SK-N-SH (cell line): Measurements from ENCODE around the gene ZDHHC7.

Experiments
- EP300 ChIP-seq, 2 experiments: IDR thresholded peaks; 2 replicates each; pipeline versions ENCODE4 v1.4.0 to v1.6.1; 2012; ENCODE audit warnings: borderline replicate concordance in 1 of 2, low read depth in 1 of 2, low read length in 1 of 2
- FOXJ3 ChIP-seq: sonication (generic); formaldehyde crosslinking; IDR thresholded peaks from 2 replicates; pipeline ENCODE4 v1.5.1; 2020; ENCODE audit warnings: mild to moderate bottlenecking, missing genetic modification reagents
- JUND ChIP-seq: IDR thresholded peaks from 2 replicates; pipeline ENCODE4 v1.4.0; 2012
- POLR2AphosphoS5 ChIP-seq: IDR thresholded peaks from 2 replicates; pipeline ENCODE4 v1.6.1; 2012; ENCODE audit warnings: low read depth, low read length
- RAD21 ChIP-seq: IDR thresholded peaks from 2 replicates; pipeline ENCODE4 v1.6.1; 2012; ENCODE audit warnings: mild to moderate bottlenecking, low read length
- RFX5 ChIP-seq: IDR thresholded peaks from 2 replicates; pipeline ENCODE4 v1.6.1; 2012; ENCODE audit warnings: mild to moderate bottlenecking, improper control_type of control experiment, low read length
- TAF1 ChIP-seq: IDR thresholded peaks from 2 replicates; pipeline ENCODE4 v1.6.1; 2012; ENCODE audit warnings: low read depth, mild to moderate bottlenecking, low read length, moderate library complexity, borderline replicate concordance
- TCF12 ChIP-seq: IDR thresholded peaks from 2 replicates; pipeline ENCODE4 v1.4.0; 2012
- YY1 ChIP-seq: IDR thresholded peaks from 2 replicates; pipeline ENCODE4 v1.4.0; 2012; ENCODE audit warnings: low read depth, mild to moderate bottlenecking
- TF ChIP-seq, protein P1 (sequence below): IDR thresholded peaks from 2 replicates; pipeline ENCODE4 v1.6.1; 2012; ENCODE audit warnings: mild to moderate bottlenecking, low read depth, low read length, moderate library complexity
- TF ChIP-seq, protein P2 (sequence below): fragments of 200-600 bp; sonication (generic); IDR thresholded peaks from 2 replicates; pipeline ENCODE4 v1.6.1; 2017; ENCODE audit warnings: antibody characterized with exemption, mild to moderate bottlenecking, moderate library complexity

DNA sequence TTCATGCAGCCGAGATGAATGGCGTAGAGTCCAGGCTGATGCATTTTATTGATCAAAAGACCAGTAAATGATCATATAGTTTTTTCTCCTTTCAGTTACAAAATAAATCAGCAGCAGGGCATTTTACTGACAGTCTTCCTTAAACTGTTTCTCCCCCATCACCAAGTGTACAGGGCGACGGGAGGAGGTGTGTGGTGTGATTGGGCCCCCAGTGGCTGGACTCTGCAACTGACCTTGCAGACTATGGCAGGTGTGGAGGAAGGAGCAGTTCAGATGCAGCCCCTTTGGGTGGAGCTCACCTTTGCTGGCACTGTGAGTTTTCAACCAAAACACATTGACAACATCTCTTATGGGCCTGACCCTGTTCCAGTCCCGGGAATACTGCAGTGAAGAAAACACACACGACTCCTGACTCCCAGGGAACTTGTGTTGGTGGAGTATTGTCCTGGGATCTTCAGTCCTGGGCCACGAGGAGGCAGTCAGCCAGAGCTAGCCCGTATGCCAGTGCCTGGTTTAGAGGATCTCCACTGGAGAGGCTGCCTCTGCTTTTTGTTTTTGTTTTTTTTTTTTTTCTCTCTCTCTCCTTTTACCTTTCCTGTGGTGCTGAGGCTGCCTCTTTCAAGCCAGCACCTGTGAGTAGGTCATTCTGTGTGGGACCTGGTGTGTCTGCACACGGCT lies 46.0 kb upstream of the ZDHHC7 start:
- TF ChIP-seq RAD21 (no peak), YY1 (no peak), FOXJ3 (CRISPR knock-in tag) (no peak), JUND (no peak), TAF1 (no peak), EP300 (IDR thresholded peaks at IDR 0.05; ENCODE audit: borderline replicate concordance in 1 of 2, low read depth in 1 of 2, low read length in 1 of 2) (no peak), RFX5 (no peak), POLR2AphosphoS5 (no peak), TCF12 (no peak)
- TF ChIP-seq, protein P1, sequence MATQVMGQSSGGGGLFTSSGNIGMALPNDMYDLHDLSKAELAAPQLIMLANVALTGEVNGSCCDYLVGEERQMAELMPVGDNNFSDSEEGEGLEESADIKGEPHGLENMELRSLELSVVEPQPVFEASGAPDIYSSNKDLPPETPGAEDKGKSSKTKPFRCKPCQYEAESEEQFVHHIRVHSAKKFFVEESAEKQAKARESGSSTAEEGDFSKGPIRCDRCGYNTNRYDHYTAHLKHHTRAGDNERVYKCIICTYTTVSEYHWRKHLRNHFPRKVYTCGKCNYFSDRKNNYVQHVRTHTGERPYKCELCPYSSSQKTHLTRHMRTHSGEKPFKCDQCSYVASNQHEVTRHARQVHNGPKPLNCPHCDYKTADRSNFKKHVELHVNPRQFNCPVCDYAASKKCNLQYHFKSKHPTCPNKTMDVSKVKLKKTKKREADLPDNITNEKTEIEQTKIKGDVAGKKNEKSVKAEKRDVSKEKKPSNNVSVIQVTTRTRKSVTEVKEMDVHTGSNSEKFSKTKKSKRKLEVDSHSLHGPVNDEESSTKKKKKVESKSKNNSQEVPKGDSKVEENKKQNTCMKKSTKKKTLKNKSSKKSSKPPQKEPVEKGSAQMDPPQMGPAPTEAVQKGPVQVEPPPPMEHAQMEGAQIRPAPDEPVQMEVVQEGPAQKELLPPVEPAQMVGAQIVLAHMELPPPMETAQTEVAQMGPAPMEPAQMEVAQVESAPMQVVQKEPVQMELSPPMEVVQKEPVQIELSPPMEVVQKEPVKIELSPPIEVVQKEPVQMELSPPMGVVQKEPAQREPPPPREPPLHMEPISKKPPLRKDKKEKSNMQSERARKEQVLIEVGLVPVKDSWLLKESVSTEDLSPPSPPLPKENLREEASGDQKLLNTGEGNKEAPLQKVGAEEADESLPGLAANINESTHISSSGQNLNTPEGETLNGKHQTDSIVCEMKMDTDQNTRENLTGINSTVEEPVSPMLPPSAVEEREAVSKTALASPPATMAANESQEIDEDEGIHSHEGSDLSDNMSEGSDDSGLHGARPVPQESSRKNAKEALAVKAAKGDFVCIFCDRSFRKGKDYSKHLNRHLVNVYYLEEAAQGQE: no peak
- TF ChIP-seq, protein P2, sequence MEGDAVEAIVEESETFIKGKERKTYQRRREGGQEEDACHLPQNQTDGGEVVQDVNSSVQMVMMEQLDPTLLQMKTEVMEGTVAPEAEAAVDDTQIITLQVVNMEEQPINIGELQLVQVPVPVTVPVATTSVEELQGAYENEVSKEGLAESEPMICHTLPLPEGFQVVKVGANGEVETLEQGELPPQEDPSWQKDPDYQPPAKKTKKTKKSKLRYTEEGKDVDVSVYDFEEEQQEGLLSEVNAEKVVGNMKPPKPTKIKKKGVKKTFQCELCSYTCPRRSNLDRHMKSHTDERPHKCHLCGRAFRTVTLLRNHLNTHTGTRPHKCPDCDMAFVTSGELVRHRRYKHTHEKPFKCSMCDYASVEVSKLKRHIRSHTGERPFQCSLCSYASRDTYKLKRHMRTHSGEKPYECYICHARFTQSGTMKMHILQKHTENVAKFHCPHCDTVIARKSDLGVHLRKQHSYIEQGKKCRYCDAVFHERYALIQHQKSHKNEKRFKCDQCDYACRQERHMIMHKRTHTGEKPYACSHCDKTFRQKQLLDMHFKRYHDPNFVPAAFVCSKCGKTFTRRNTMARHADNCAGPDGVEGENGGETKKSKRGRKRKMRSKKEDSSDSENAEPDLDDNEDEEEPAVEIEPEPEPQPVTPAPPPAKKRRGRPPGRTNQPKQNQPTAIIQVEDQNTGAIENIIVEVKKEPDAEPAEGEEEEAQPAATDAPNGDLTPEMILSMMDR: peak; percentile 43; the same call in 1 of the 2 replicates
